Tibial nerve (tissue), 4 donors: ENCODE data around the gene ASIC2. TPM values are rescaled to one million over a fixed set of nuclear protein-coding genes. Genes with fewer than 3 reads are reported as not detected.
A peak's percentile ranks its signal among the peaks of the same experiment; 100 is the strongest.

ENCODE experiments used
- DNase-seq, 2 donors: peaks; one replicate each; pipeline ENCODE4 v3.0.0-alpha.2; 2019; ENCODE audit warnings: low spot score in 2 of 2
- H3K27ac ChIP-seq, 4 donors: fragments of 200-600 bp; sonication (generic) in 3 of 4; one replicate each; pipeline ENCODE4 v1.5.1; 2017 to 2019; ENCODE audit warnings: mild to moderate bottlenecking in 1 of 4
- H3K27me3 ChIP-seq, 2 donors: fragments of 200-600 bp; sonication (generic) in 1 of 2; one replicate each; pipeline versions ENCODE4 v1.5.1 to v1.6.0; 2017 to 2019
- H3K36me3 ChIP-seq, 3 donors: fragments of 200-600 bp; sonication (generic); one replicate each; pipeline ENCODE4 v1.5.1; 2018 to 2019
- H3K4me1 ChIP-seq, 4 donors: fragments of 200-600 bp; sonication (generic) in 3 of 4; one replicate each; pipeline ENCODE4 v1.5.1; 2017 to 2019
- H3K4me3 ChIP-seq, 4 donors: fragments of 200-600 bp; sonication (generic) in 3 of 4; one replicate each; pipeline ENCODE4 v1.5.1; 2017 to 2019; ENCODE audit warnings: mild to moderate bottlenecking in 1 of 4, moderate library complexity in 1 of 4
- H3K9me3 ChIP-seq, 4 donors: fragments of 200-600 bp; sonication (generic) in 3 of 4; one replicate each; pipeline ENCODE4 v1.5.1; 2017 to 2019
- CTCF ChIP-seq, 5 experiments: fragments of 200-600 bp in 3 of 5; fragments of 450-650 bp in 2 of 5; sonication (generic) in 3 of 5; IDR thresholded peaks; one replicate each; pipeline ENCODE4 v1.5.1; 2016 to 2019; ENCODE audit warnings: antibody characterized with exemption in 5 of 5, mild to moderate bottlenecking in 3 of 5, moderate library complexity in 2 of 5
- EP300 ChIP-seq, 2 donors: sonication (generic); formaldehyde crosslinking; IDR thresholded peaks; one replicate each; pipeline ENCODE4 v1.6.1; 2017; ENCODE audit warnings: antibody characterized with exemption in 2 of 2, mild to moderate bottlenecking in 1 of 2
- POLR2A ChIP-seq, 2 donors: fragments of 450-650 bp; IDR thresholded peaks; one replicate each; pipeline ENCODE4 v1.6.1; 2017; ENCODE audit warnings: antibody characterized with exemption in 2 of 2, mild to moderate bottlenecking in 2 of 2, moderate library complexity in 2 of 2
- WGBS, 2 donors: methylation state at CpG; one replicate each; pipeline ENCODE4 v1.1.5; 2018; 5-methylcytosine and 5-hydroxymethylcytosine counted together
- total RNA-seq, 4 donors: library from RNA; depleted of rRNA; stranded (reverse); fragments of >200 nt; gene quantifications; one replicate each; pipeline ENCODE4 v1.1.0, GENCODE V29; 2016

The ASIC2 gene
- total RNA-seq, 4 donors from 2014 or later: 0.21 to 1.5 (median 0.50) TPM

- Histone ChIP-seq H3K27ac (no peak overlapping the region), H3K9me3 (no peaks in the 10 kb centered on the region), H3K4me3 (no peak overlapping the region), H3K36me3 (no peaks in the 10 kb centered on the region), H3K4me1 (peaks cover 0 to 4% (median 0%) of the 10 kb centered on the region in 4 donors), H3K27me3 (no peaks in the 10 kb centered on the region)
- no peak for DNase-seq
- TF ChIP-seq CTCF (IDR thresholded peaks at IDR 0.05) (no peak), POLR2A (IDR thresholded peaks at IDR 0.05) (no peak), EP300 (IDR thresholded peaks at IDR 0.05) (no peak)
- WGBS, 2 donors: 79 to 92% methylated on average over 3 of the region's 3 CpGs
Observed at GRCh38 chr17:33044771-33045170, 248.3 kb downstream of the ASIC2 start.

GRCh38 chr17:33040461-33040860 is 252.6 kb downstream of the ASIC2 start:
- H3K4me1 ChIP-seq: peaks cover 0 to 4% (median 0%) of the 10 kb centered on the region in 4 donors
- no peaks in the 10 kb centered on the region for H3K9me3 ChIP-seq
- no peaks in the 10 kb centered on the region for H3K27me3 ChIP-seq
- DNase-seq: no peak
- no peaks in the 10 kb centered on the region for H3K36me3 ChIP-seq
- TF ChIP-seq POLR2A (IDR thresholded peaks at IDR 0.05) (no peak), EP300 (IDR thresholded peaks at IDR 0.05) (no peak), CTCF (IDR thresholded peaks at IDR 0.05) (no peak)
- no peak overlapping the region for H3K27ac ChIP-seq
- H3K4me3 ChIP-seq: no peak overlapping the region
- 30 to 60% methylated on average over 4 of the region's 4 CpGs for WGBS, 2 donors

GRCh38 chr17:33039874-33040273 is 253.2 kb downstream of the ASIC2 start:
- TF ChIP-seq EP300 (IDR thresholded peaks at IDR 0.05): no peak
- no peak for TF ChIP-seq CTCF (IDR thresholded peaks at IDR 0.05)
- no peak for TF ChIP-seq POLR2A (IDR thresholded peaks at IDR 0.05)
- H3K4me3 ChIP-seq: no peak overlapping the region
- H3K27ac ChIP-seq: no peak overlapping the region
- H3K4me1 ChIP-seq: peaks cover 0 to 4% (median 0%) of the 10 kb centered on the region in 4 donors
- 28% methylated on average over 2 of the region's 2 CpGs for WGBS, 2 donors
- no peak for DNase-seq
- no peaks in the 10 kb centered on the region for H3K36me3 ChIP-seq
- H3K27me3 ChIP-seq: no peaks in the 10 kb centered on the region
- no peaks in the 10 kb centered on the region for H3K9me3 ChIP-seq

- no peak overlapping the region for H3K27ac ChIP-seq
- H3K27me3 ChIP-seq: no peaks in the 10 kb centered on the region
- peaks cover 0 to 4% (median 0%) of the 10 kb centered on the region in 4 donors for H3K4me1 ChIP-seq
- WGBS, 2 donors: 3 to 11% methylated on average over 3 of the region's 3 CpGs
- DNase-seq: no peak
- no peak overlapping the region for H3K4me3 ChIP-seq
- TF ChIP-seq CTCF (IDR thresholded peaks at IDR 0.05) (peak; percentile 22 to 39 (median 33)), POLR2A (IDR thresholded peaks at IDR 0.05) (no peak), EP300 (IDR thresholded peaks at IDR 0.05) (no peak)
- peaks cover 0 to 2% (median 0%) of the 10 kb centered on the region in 4 donors for H3K9me3 ChIP-seq
- H3K36me3 ChIP-seq: no peaks in the 10 kb centered on the region
Observed at GRCh38 chr17:33038740-33039139, 254.4 kb downstream of the ASIC2 start.

GRCh38 chr17:33033176-33033575 is 259.9 kb downstream of the ASIC2 start:
- Histone ChIP-seq H3K4me1 (no peaks in the 10 kb centered on the region), H3K27ac (no peak overlapping the region), H3K9me3 (peaks cover 0 to 2% (median 0%) of the 10 kb centered on the region in 4 donors), H3K36me3 (no peaks in the 10 kb centered on the region), H3K4me3 (no peak overlapping the region), H3K27me3 (peaks cover 0 to 3% of the 10 kb centered on the region in 2 donors)
- no peak for DNase-seq
- TF ChIP-seq POLR2A (IDR thresholded peaks at IDR 0.05): no peak
- no peak for TF ChIP-seq EP300 (IDR thresholded peaks at IDR 0.05)
- no peak for TF ChIP-seq CTCF (IDR thresholded peaks at IDR 0.05)
- WGBS, 2 donors: 80% methylated on average over 4 of the region's 4 CpGs; no CpG with 5 or more reads in 1 of the 2 donors
